GM19238 (cell line): ENCODE results near the gene KAZN.

ENCODE experiments used
- DNase-seq: peaks from one replicate; pipeline ENCODE4 v3.0.0; 2011; ENCODE audit warnings: low spot score; ENCODE audit not compliant: insufficient read length

KAZN gene

DNA sequence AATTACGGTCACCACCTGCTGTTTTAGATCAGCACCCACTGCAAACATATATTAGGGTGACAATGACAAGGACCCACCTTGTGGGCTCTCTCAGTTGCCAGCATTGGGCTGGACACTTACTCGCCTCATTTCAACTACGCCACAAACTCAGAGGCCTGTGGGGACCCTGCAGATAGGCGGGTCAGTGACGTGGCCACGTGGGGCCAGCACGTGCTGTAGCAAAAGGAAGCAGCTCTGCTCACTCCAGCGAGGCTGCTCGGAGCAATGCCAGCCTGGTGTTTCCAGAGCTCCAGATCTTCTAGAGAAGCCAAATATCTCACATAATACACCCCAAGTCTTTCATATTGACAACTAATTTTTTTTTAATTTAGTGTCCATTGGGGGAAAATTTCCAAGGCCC is 478.3 kb downstream of the KAZN start:
- DNase-seq: no peak

DNA sequence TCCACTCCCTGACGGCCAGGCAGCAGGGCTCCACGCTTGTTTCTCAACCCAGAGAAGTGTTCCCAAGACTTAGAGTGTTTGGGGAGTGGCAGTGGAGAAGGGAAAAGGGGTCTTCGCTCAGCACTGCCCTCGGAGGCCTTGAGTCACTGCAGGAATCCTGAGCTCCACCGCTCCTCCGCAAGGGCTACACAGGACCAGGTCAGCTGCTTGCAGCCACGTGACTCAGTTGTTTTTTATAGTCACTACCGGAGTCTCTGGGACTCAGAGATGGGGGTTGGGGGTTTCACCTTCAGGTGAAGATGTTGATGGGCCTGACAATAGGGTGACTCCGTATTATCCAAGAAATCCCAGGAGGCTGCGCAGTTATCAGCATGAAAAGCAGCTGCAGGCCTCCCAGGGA is 478.9 kb downstream of the KAZN start:
- no peak for DNase-seq

DNA sequence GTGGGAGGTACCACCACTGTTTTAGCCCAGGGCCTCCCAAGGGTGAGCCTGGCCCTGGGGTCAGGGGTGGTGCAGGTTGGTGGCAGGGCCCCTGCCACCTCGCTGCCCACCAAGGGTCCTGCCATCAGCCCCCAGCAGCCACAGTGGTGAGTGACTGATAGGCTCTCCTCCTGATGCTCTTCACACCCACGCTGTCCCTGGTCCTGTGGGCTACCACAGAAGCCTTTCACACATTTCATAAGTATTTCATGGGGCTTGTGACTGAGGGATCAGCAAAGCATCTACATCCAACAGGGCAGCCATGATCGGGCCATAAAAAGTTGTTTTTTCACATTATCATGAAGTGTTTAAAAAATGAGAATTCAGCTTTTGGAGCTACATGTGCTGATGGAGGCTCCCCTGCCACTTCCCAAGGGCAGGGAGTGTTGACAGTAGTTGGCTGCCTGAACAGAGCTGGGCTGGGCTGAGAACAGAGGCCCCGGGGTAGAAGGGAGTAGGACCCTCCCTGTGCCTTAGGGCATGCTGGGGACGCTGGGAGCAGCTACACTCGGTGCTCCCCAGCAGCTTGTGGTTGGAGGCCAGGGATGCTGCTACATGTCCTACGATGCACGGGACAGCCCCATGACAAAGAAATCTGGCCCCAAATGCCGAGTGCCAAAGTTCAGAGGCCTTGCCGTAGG is 482.0 kb downstream of the KAZN start:
- DNase-seq: no peak

DNA sequence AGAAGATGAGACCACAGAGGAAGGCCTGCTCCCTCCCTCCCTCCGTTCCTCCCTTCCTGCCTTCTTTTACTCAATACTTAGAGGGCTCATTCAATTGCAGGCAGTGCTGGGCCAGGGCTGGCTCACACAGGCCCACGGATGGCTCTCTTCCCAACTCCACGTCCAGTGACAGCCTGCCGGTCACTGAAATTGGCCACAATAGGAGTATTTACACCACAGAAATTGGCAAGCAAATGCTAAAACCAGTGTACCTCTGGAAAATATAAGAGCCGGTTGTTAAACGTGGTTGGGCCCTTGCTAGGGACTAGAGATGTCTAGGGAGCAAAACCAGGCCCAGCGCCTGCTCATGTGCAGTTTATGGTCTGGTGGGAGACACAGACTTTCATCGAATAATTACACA is 482.6 kb downstream of the KAZN start:
- DNase-seq: no peak

DNA sequence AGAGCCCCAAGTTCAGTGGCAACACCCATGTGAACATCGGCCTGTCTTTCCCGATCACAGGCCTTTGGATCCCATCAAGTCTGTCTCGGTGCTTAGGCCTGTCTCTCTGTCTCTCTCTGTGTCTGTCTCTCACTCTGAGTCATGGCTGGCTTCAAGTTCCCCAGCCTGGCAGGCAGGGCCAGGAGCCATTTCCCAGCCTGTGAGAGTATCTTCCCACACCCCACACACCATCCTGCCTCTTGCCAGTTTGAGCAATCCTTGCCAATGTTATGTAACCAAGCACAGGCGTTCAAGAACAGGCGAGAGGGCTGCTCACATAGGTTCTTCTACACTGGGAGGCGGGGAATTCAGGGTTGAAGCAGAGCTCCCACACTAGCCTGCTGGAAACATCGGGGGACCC is 485.1 kb downstream of the KAZN start:
- no peak for DNase-seq

DNA sequence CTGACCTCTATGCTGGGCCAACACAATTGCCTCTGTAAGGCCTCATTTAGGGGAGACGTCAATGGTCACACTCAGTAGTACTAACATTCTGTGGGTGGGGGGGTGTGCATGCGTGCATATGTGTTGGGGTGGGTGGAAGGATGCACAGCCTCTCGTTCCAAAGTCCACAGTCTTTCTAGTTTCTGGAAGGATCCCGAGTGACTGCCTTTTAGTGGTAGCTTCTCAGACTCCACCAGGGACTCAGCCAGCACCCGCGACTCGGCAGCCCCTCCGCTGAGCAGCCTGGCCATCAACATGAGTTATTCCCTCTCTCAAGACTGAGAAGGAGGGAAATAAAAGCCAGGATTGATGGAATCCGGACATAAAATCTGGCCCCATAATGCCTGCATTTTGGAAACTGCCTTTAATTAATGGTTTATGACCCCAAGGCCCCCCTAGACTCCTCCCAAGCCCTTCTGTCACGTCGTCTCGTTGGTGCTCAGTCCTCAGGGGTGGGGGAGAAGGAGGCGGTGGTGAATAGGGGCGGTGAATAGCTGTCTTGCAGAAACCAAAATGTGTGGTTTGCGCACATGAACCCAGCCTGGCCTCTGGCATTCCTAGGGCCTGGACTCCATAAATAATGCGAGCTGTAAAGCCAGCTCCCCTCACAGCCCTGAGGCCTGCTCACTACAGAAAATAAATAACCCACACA is 489.9 kb downstream of the KAZN start:
- DNase-seq: no peak

DNA sequence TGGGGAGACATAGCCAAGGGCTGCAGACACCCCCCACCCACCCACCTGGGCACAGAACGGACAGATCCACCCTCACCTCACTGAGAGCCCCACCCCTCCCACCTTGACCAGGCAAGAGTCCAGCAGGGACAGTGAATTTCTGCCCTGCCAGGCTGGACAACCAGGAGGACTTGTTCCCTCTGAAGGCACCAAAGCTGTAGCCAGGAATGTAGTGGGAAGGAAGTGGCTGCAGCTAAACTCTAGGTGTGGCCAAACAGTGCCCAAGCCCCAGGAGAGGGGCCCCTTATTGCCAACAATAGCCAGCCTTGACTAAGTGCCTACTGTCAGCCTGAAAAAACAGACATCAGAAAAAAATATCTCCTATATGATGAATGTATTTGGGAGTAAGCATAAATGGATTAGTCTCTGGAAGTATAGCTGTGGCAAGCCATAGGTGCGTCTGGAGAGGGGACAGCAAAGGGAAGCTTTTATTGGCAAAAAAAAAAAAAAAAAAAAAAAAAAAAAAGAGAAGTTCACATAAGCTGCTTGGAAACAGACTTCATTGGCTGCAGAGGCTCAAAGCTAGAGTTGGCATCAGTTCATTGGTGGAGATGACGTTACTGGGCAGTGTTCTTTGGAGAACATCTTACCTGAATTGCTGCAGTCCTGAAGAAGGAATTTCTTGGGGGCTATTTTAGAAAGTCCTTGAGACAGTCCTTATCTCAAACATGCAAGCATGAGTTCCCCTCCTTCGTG is 490.9 kb downstream of the KAZN start:
- DNase-seq: no peak

DNA sequence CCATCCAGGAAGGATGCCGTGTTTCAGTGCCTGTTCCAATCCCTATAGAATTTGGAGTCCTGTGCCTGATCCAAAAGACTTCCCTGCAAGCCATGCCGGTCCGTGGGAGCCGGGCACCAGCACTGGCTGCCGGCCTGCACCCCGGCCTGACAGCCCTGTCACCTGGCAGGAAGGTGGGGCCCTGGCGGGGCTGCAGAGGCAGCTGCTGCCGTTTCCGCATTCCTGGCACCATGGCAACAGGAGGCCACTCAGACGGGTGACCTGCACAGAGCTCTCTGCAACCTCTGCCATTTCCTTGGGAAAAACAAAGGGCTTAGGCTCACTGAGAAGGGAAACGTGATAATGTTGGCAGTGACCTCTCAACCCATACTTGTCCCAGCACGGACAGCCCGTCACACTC is 491.9 kb downstream of the KAZN start:
- DNase-seq: no peak

DNA sequence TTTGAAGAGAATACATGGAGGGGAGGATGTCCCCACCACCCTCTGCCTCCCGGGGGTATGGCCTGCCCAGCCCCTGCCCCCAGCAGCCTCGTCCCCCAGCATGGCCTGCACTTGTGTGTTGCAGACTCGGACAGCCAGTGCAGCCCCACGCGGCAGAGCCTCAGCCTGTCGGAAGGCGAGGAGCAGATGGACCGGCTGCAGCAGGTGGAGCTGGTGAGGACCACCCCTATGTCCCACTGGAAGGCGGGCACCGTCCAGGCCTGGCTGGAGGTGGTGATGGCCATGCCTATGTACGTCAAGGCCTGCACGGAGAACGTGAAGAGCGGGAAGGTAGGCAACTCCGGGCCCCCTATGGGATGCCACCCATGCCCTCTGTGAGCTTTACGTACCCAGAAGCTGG is 495.6 kb downstream of the KAZN start:
- no peak for DNase-seq

DNA sequence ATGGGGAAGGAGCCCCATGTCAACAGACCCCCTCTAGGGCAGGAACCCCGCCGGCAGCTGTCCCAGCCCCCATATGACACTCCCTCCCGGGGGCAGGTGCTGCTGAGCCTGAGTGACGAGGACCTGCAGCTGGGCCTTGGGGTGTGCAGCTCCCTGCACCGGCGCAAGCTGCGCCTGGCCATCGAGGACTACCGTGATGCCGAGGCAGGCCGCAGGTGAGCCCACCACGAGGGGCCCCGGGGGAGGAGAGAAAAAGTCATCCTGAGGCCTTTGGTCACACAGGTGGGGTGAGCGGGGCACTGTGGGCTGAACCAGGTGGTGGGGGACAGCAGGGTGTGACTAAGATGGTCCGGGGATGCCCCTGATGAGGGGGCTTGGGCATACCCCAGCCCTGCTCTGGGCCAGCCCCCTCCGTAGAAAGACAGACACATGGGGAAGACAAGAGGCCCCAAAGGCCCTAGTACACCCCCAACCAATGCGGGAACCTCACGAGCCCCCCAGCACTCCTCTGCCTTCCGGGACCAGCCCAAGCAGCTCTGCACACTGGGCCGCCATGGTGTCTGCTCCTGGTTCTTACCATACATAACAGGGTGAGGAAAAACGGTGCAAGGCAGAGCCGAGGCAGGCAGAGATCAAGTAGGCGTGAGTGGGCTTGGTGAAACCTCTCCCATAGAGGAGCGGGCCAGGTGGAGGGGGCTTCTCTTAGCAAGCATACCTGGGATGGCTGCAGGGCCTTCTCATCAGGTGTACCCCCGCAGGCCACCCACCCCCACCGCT is 496.4 kb downstream of the KAZN start:
- DNase-seq: no peak

DNA sequence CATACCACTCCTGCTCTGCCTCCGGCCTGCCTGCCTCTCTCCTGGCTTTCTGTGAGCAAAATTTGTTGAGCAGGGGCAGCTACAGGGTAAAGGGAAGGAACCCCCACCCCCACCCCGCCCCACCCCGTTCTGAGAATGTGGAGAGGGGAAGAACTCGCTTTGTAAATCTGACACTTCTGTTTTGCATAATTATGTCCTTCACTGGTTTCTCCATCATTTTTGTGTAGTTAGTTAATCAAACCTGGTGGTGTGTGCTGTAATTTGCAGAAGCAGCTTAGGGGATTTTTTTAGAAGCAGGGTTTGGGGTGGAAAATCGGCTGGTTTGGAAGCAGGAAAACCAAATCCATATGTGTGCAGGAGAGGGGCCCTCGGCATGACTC is 497.0 kb downstream of the KAZN start:
- no peak for DNase-seq

DNA sequence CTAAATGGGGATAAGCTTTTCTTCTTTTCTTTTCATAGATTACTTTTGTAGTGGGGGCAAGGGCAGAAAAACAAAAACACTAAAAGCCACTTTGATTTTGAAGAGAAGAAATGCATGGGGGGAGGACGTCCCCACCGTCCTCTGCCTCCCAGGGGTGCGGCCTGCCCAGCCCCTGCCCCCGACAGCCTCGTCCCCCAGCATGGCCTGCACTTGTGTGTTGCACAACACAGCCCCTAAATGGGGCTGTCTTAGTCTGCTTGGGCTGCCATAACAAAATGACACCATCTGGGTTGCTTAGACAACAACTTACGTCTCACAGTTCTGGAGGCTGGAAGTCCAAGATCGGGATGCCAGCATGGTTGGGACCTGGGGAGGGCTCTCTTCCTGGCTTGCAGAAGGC is 497.8 kb downstream of the KAZN start:
- DNase-seq: no peak

DNA sequence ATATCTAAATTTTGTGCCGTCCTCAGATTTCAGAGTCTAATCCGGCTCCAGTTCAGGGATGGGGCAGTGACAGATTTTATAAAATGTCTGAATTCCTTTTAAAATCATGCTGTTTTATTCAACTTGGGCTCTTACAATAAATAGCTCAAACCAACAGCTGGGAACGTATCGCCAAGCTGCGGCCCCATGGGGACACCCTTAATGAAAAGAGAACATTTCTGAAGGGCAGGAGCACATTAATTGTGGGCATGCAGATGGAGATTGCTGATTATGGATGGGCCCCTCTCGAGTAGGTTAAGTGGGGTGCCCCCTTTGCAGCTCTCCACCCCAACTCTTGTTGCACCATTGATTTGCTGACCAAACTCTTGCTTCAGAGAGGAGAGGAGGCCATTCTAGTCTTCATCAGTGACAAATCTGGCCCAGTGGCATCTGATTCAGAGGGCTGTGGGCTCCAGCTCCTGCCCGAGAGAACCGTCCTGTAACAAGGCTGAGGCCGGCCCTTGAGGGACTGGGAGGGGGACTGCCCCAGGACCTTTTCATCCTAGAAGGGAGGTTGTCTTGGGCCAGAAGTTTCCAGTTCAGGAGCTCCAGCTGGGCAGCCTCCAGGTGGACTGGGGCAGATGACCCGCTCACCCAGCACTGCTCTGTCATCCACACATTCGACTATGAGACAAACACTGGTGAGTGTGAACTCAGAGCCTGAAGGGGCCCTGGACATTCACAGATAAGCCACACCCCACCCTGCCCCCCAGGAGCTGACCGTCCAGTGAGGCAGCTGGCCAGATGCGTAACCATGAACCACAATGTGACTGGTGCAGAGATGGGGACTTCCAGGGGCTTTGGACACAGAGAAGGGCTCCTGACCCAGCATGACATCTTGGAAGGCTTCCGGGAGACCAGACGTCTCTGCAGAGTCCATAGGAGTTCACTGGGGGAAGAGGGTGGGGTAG is 500.0 kb downstream of the KAZN start:
- DNase-seq: no peak

DNA sequence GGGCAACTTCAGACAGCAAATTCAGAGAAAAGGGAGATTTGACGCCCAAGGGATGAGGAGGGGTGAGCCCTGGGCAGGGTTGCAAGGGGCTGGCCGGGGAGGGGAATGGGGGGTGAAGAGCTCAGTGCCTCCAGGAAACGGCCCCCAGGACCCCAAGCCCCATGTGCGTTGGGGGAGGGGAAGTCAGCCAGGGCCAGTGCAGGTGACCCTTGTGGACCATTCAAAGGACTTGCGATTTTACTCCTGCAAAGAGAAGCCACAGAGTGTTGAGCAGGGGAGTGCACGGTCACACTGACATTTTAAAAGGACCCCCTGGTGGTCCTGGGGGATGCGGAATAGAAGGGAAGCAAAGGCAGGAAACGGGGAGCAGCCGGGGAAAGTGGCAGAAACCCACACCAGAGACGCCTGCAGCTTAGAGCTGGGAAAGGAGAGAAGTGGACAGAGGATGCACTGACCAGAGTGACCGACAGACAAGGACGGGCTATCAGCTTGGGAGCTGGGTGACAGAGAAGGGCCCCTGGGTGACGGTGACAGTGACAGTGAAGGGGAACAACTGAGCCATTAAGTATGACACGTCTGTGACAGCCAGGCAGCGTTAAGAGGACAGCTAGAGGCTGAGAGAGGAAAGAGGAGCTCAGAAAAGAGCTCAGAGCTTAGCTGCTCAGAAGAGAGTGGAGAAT is 501.1 kb downstream of the KAZN start:
- no peak for DNase-seq

DNA sequence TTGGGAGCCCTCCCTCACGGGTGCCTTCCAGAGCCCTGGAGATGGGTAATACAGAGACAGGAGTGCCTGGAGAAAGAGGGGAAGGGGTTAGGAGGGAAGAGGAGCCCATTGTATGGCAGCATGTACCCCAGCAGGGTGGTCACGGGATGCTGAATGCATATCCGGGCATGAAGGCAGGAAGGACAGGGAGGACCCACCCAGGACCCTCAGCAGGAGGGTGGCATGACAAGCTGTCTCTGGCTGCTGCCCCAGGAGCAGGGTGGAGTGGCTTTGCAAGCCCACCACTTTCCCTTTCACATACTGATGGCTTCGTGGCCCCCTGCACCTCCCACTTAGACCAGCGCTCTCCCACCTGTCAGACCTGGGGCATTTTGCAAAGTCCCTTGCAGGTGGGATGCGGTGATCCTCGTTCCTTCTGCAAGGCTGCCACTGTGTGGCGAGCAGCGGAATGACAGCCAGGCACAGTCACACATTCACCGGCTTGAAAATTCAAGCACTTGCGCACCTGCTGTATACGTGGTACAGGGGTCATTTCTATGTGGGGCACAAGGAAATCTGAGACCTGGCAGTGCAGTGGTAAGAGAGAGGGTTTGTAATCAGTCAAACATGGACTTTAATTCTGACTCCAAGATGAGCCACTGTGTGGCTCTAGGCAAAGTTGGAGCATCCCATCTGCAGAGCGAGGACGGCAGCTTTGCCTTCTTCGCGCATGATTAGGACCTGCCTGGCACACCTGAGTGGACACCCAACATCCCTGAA is 501.8 kb downstream of the KAZN start:
- peak; percentile 53 for DNase-seq

DNA sequence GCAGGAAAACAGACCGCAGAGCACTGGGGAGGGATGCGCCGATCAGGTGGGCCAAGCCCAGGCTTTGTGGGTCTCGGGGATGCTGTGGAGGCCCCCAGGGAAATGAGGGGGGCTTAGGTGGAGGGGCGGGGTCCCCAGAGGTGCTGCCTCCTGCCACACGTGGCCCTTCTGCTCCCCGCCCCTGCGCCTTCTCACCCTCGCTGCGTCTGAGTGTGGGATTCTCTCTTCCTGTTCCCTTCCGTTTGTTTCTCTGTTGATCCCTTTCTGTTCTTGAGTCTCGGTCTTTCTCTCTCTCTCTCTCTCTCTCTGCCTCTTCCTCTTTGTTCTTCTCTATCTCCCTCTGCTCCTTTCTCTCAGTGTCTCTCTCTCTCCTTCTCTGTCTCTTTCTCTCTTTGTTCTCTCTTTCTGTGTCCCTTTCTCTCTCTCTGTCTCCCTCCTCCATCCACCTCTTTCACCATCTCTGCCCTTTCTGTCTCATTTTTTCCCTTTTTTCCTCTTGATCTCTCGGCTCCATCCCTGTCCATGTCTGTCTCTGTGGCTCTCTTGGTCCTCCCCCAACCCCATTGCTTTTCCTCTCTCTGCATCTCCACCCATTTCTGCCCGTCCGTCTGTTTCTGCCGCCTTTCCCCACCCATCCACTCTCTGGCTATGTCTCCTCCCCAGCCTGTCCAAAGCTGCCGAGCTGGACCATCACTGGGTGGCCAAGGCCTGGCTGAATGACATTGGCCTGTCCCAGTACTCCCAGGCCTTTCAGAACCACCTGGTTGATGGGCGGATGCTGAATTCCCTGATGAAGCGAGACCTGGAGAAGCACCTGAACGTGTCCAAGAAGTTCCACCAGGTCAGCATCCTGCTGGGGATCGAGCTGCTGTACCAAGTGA is 502.6 kb downstream of the KAZN start:
- no peak for DNase-seq

DNA sequence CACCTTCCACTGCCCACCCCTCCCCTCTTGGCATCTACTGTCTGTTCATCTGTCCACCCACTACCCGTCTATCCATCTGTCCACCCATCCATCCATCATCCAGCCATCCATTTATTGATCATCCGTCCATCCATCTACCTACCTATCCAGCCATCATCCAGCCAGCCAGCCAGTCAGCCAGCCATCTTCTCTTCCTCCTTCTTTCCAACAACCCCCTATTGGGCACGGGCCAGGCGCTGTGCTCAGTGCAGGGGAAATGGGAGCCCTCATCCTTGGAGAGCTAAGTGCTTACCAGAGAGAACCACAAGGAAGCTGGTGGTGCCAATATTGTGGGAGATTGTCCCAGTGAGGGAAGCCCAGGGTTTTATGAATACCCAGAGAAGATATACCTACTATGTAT is 503.3 kb downstream of the KAZN start:
- DNase-seq: no peak

DNA sequence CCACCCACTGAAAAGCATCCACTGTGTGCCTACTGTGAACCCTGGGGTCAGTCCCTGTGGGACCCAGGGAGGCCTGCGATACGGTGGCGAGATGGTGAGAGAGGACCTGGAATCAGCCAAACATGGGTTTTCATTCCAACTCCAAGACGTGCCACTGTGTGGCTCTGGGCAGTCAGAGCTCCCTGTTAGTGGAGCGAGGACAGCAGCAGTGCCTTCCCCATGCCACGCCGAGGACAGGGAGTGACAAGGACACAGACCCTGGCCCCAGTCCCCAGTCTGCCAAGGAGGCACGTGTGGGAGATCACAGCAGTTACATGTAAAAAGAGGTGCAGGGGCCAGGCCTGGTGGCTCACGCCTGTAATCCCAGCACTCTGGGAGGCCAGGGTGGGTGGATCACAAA is 504.2 kb downstream of the KAZN start:
- no peak for DNase-seq

DNA sequence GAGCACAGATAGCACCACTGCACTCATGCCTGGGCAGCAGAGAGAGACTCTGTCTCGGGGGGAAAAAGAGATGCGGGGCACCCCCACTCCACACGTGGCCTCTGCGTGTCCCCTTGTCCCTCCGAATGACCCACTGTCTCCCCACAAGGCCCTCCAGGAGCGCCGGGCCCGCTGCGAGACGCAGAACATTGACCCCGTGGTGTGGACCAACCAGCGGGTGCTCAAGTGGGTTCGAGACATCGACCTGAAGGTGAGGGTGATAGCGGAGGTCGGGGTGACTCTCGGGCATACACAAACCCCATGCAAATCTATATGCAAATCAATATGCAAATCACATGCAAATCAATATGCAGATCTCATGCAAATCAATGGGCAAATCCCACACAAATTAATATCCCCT is 504.7 kb downstream of the KAZN start:
- DNase-seq: no peak
